Measurements from ENCODE around the gene MESP2.
A peak's percentile ranks its signal among the peaks of the same experiment; 100 is the strongest.

MESP2 gene

GRCh38 chr15:89756897-89757296 is 19.2 kb upstream of the MESP2 start:
- DNase-seq, result no peak

- no peak for DNase-seq
Measured at GRCh38 chr15:89758283-89758682, 17.8 kb upstream of the MESP2 start.

- DNase-seq, result no peak
Measured at GRCh38 chr15:89758981-89759380, 17.2 kb upstream of the MESP2 start.

- DNase-seq, result no peak
Measured at GRCh38 chr15:89759835-89760234, 16.3 kb upstream of the MESP2 start.

- peak; percentile 40 for DNase-seq
Measured at GRCh38 chr15:89760303-89761008, 15.7 kb upstream of the MESP2 start.

GRCh38 chr15:89761009-89761831 is 14.9 kb upstream of the MESP2 start:
- DNase-seq, result no peak

GRCh38 chr15:89761929-89762328 is 14.2 kb upstream of the MESP2 start:
- DNase-seq, result no peak

GRCh38 chr15:89765694-89766093 is 10.4 kb upstream of the MESP2 start:
- no peak for DNase-seq

GRCh38 chr15:89766357-89767311 is 9.5 kb upstream of the MESP2 start:
- DNase-seq, result no peak

- DNase-seq, result no peak
Measured at GRCh38 chr15:89767411-89767915, 8.7 kb upstream of the MESP2 start.

GRCh38 chr15:89768071-89768500 is 8.0 kb upstream of the MESP2 start:
- DNase-seq, result no peak

- DNase-seq, result no peak
Measured at GRCh38 chr15:89769366-89769765, 6.8 kb upstream of the MESP2 start.

GRCh38 chr15:89770041-89770440 is 6.1 kb upstream of the MESP2 start:
- DNase-seq, result no peak

- DNase-seq, result no peak
Measured at GRCh38 chr15:89772932-89773583, 3.1 kb upstream of the MESP2 start.

GRCh38 chr15:89774492-89774891 is 1.6 kb upstream of the MESP2 start:
- DNase-seq, result no peak

GRCh38 chr15:89775815-89776214 is 317 bp upstream of the MESP2 start:
- DNase-seq, result no peak

- no peak for DNase-seq
Measured at GRCh38 chr15:89777073-89777751, 1.1 kb downstream of the MESP2 start.

- DNase-seq, result no peak
Measured at GRCh38 chr15:89777782-89778380, 1.7 kb downstream of the MESP2 start.

- DNase-seq, result no peak
Measured at GRCh38 chr15:89778861-89779260, 2.7 kb downstream of the MESP2 start.

GRCh38 chr15:89780601-89781000 is 4.5 kb downstream of the MESP2 start:
- no peak for DNase-seq

GRCh38 chr15:89781055-89781454 is 4.9 kb downstream of the MESP2 start:
- no peak for DNase-seq

Measured in activated CD4-positive, alpha-beta T cell treated with anti-CD3 and anti-CD28 coated beads for 1 hour (primary cell).